Measurements from ENCODE around the gene MYEF2.

Gene MYEF2

GRCh38 chr15:48143856-48144255 lies 34.2 kb downstream of the MYEF2 start:
- H2AFZ ChIP-seq (ENCODE audit: low read length), result no peak overlapping the region
- H3F3A ChIP-seq (ENCODE audit: low read depth), result no peaks in the 10 kb centered on the region
- H3K9me2 ChIP-seq (replicated peaks; ENCODE audit: low read depth, low read length), result no peaks in the 10 kb centered on the region
- H3K27me3 ChIP-seq (ENCODE audit: insufficient read depth, low read length, poor library complexity, severe bottlenecking), result no peaks in the 10 kb centered on the region
- H3K79me2 ChIP-seq (ENCODE audit: insufficient read depth, low read length), result no peaks in the 10 kb centered on the region
- no peak overlapping the region for H3K9ac ChIP-seq (ENCODE audit: low read depth, low read length, poor library complexity, severe bottlenecking)
- H4K20me1 ChIP-seq (ENCODE audit: insufficient read depth, low read length, poor library complexity, severe bottlenecking), result no peaks in the 10 kb centered on the region
- H3K9me3 ChIP-seq (ENCODE audit: insufficient read depth, low read depth, low read length), result no peaks in the 10 kb centered on the region
- TF ChIP-seq, protein P1, sequence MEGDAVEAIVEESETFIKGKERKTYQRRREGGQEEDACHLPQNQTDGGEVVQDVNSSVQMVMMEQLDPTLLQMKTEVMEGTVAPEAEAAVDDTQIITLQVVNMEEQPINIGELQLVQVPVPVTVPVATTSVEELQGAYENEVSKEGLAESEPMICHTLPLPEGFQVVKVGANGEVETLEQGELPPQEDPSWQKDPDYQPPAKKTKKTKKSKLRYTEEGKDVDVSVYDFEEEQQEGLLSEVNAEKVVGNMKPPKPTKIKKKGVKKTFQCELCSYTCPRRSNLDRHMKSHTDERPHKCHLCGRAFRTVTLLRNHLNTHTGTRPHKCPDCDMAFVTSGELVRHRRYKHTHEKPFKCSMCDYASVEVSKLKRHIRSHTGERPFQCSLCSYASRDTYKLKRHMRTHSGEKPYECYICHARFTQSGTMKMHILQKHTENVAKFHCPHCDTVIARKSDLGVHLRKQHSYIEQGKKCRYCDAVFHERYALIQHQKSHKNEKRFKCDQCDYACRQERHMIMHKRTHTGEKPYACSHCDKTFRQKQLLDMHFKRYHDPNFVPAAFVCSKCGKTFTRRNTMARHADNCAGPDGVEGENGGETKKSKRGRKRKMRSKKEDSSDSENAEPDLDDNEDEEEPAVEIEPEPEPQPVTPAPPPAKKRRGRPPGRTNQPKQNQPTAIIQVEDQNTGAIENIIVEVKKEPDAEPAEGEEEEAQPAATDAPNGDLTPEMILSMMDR (conservative IDR thresholded peaks at IDR 0.05; ENCODE audit: low read length), result no peak
- TF ChIP-seq EZH2phosphoT487 (IDR thresholded peaks at IDR 0.05; ENCODE audit: borderline replicate concordance), result no peak
- peaks cover 32% of the 10 kb centered on the region for H3K36me3 ChIP-seq (ENCODE audit: insufficient read depth, low read length)
- H3K4me1 ChIP-seq (ENCODE audit: insufficient read depth, low read length, poor library complexity, severe bottlenecking), result no peaks in the 10 kb centered on the region
- H3K4me2 ChIP-seq (ENCODE audit: low read depth, low read length, poor library complexity, severe bottlenecking), result no peak overlapping the region
- no peak overlapping the region for H3K4me3 ChIP-seq (ENCODE audit: low read length, poor library complexity, severe bottlenecking)

DNA sequence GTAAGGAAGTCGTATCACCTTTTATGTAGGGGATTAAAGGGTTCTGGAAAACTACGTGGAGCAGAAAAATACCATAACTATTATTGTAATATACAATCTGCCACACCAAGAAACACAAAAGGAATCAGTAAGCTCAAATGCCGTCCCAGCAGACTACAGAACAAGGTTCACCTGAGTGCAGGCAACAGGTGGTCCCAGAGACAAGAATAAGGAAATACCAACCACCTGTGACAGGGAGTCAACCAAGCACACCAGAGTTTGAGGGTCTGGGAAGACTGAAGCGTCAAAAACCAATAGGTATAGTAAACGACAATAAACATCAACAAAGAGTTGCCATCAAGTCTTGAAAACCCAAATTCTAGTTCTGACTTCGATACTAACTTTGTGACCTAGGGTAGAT lies 45.2 kb downstream of the MYEF2 start:
- Histone ChIP-seq H3K9me2 (replicated peaks; ENCODE audit: low read depth, low read length) (no peaks in the 10 kb centered on the region), H2AFZ (ENCODE audit: low read length) (no peak overlapping the region), H3K27me3 (ENCODE audit: insufficient read depth, low read length, poor library complexity, severe bottlenecking) (no peaks in the 10 kb centered on the region), H3F3A (ENCODE audit: low read depth) (no peaks in the 10 kb centered on the region), H3K4me2 (ENCODE audit: low read depth, low read length, poor library complexity, severe bottlenecking) (no peak overlapping the region), H3K4me3 (ENCODE audit: low read length, poor library complexity, severe bottlenecking) (no peak overlapping the region), H3K79me2 (ENCODE audit: insufficient read depth, low read length) (no peaks in the 10 kb centered on the region), H3K9ac (ENCODE audit: low read depth, low read length, poor library complexity, severe bottlenecking) (no peak overlapping the region), H3K4me1 (ENCODE audit: insufficient read depth, low read length, poor library complexity, severe bottlenecking) (no peaks in the 10 kb centered on the region), H3K9me3 (ENCODE audit: insufficient read depth, low read depth, low read length) (no peaks in the 10 kb centered on the region), H4K20me1 (ENCODE audit: insufficient read depth, low read length, poor library complexity, severe bottlenecking) (no peaks in the 10 kb centered on the region), H3K36me3 (ENCODE audit: insufficient read depth, low read length) (no peaks in the 10 kb centered on the region)
- no peak for TF ChIP-seq EZH2phosphoT487 (IDR thresholded peaks at IDR 0.05; ENCODE audit: borderline replicate concordance)
- TF ChIP-seq, protein P1 (conservative IDR thresholded peaks at IDR 0.05; ENCODE audit: low read length), result no peak

GRCh38 chr15:48131324-48131723 lies 46.8 kb downstream of the MYEF2 start:
- no peaks in the 10 kb centered on the region for H3K4me1 ChIP-seq (ENCODE audit: insufficient read depth, low read length, poor library complexity, severe bottlenecking)
- no peaks in the 10 kb centered on the region for H4K20me1 ChIP-seq (ENCODE audit: insufficient read depth, low read length, poor library complexity, severe bottlenecking)
- H2AFZ ChIP-seq (ENCODE audit: low read length), result no peak overlapping the region
- no peaks in the 10 kb centered on the region for H3K79me2 ChIP-seq (ENCODE audit: insufficient read depth, low read length)
- no peak overlapping the region for H3K4me2 ChIP-seq (ENCODE audit: low read depth, low read length, poor library complexity, severe bottlenecking)
- H3K4me3 ChIP-seq (ENCODE audit: low read length, poor library complexity, severe bottlenecking), result no peak overlapping the region
- TF ChIP-seq, protein P1 (conservative IDR thresholded peaks at IDR 0.05; ENCODE audit: low read length), result no peak
- no peak for TF ChIP-seq EZH2phosphoT487 (IDR thresholded peaks at IDR 0.05; ENCODE audit: borderline replicate concordance)
- H3K36me3 ChIP-seq (ENCODE audit: insufficient read depth, low read length), result no peaks in the 10 kb centered on the region
- H3K9me3 ChIP-seq (ENCODE audit: insufficient read depth, low read depth, low read length), result no peaks in the 10 kb centered on the region
- H3F3A ChIP-seq (ENCODE audit: low read depth), result no peaks in the 10 kb centered on the region
- H3K27me3 ChIP-seq (ENCODE audit: insufficient read depth, low read length, poor library complexity, severe bottlenecking), result no peaks in the 10 kb centered on the region
- H3K9ac ChIP-seq (ENCODE audit: low read depth, low read length, poor library complexity, severe bottlenecking), result no peak overlapping the region
- H3K9me2 ChIP-seq (replicated peaks; ENCODE audit: low read depth, low read length), result no peaks in the 10 kb centered on the region

Data from Loucy (cell line).